HCT116 (cell line): ENCODE results near the gene APBA2. TPM values are rescaled to one million over a fixed set of nuclear protein-coding genes. Genes with fewer than 3 reads are reported as not detected.

Experiments used
- ATAC-seq: fragments of 200-7000 bp; cut with Tn5 transposase; 2 replicates; pipeline ENCODE4 v1.9.1; 2020; ENCODE audit warnings: mild to moderate bottlenecking, moderate library complexity
- BruUV-seq: library from RNA; stranded (reverse); fragments of 400-500 nt; replicated peaks from 2 replicates; lab custom pipeline; 2021; lab: Mats Ljungman, UMichigan
- CTCF ChIA-PET: fragments of 300-600 bp; sonication (Branson Sonifier 250); formaldehyde crosslinking; loops from one replicate; lab custom pipeline; 2021; ENCODE audit warnings: antibody characterized with exemption; lab: Charles Lee
- POLR2A ChIA-PET: fragments of 300-600, 350-600 bp; sonication (Branson Sonifier 250); formaldehyde crosslinking; loops from one replicate; lab custom pipeline; 2021; ENCODE audit warnings: antibody characterized with exemption; lab: Charles Lee
- RAD21 ChIA-PET, 2 experiments: fragments of 300-600 bp; sonication (Branson Sonifier 250); formaldehyde crosslinking; loops; one replicate each; lab custom pipeline; 2023; ENCODE audit warnings: low total read pairs in 2 of 2; ENCODE audit not compliant: uncharacterized antibody in 2 of 2, unreplicated experiment in 2 of 2, low non-redundant PET in 1 of 2; lab: Charles Lee
- DNase-seq: peaks from one replicate; pipeline ENCODE4 v3.0.0-alpha.2; 2010; ENCODE audit warnings: low read depth, low spot score
- H2AFZ ChIP-seq: fragments of 200-600 bp; shearing (Covaris generic), sonication (generic); 2 replicates; pipeline ENCODE4 v1.6.1; 2017; ENCODE audit warnings: low read depth, mixed run types, mixed read lengths, antibody characterized with exemption, low read length; ENCODE audit not compliant: poor library complexity, severe bottlenecking
- H3K27ac ChIP-seq: 2 replicates; pipeline ENCODE4 v1.5.1; 2012; ENCODE audit warnings: low read depth, low read length
- H3K27me3 ChIP-seq: fragments of 200-600 bp; sonication (generic); 2 replicates; pipeline ENCODE4 v1.6.1; 2016; ENCODE audit warnings: mixed run types, low read length, mixed read lengths; ENCODE audit not compliant: insufficient read depth
- H3K36me3 ChIP-seq, 2 experiments: fragments of 200-500 bp in 1 of 2; fragments of 200-600 bp in 1 of 2; sonication (Bioruptor generic) in 1 of 2; sonication (generic) in 1 of 2; 2 replicates each; pipeline versions ENCODE4 v1.5.1 to v1.6.1; 2014 to 2016; ENCODE audit warnings: low read length in 2 of 2, inconsistent platforms in 1 of 2, mixed read lengths in 1 of 2, mixed run types in 1 of 2; ENCODE audit not compliant: insufficient read depth in 2 of 2, control insufficient read depth in 1 of 2
- H3K4me1 ChIP-seq, 2 experiments: fragments of 200-600 bp in 1 of 2; sonication (generic) in 1 of 2; 2 replicates each; pipeline versions ENCODE4 v1.5.1 to v1.6.1; 2012 to 2017; ENCODE audit warnings: low read length in 2 of 2, inconsistent platforms in 1 of 2, mild to moderate bottlenecking in 1 of 2, mixed read lengths in 1 of 2, mixed run types in 1 of 2, moderate library complexity in 1 of 2; ENCODE audit not compliant: insufficient read depth in 2 of 2, control insufficient read depth in 1 of 2
- H3K4me2 ChIP-seq: fragments of 200-600 bp; sonication (generic); 2 replicates; pipeline ENCODE4 v1.6.1; 2017; ENCODE audit warnings: mixed run types, low read length, mixed read lengths
- H3K4me3 ChIP-seq, 2 experiments: fragments of 200-600 bp in 1 of 2; sonication (generic) in 1 of 2; replicated peaks in 1 of 2; 2 replicates each; pipeline ENCODE4 v1.5.1; 2011 to 2016; ENCODE audit warnings: low read length in 2 of 2, control low read depth in 1 of 2, low read depth in 1 of 2, mild to moderate bottlenecking in 1 of 2, mixed read lengths in 1 of 2, mixed run types in 1 of 2
- H3K79me2 ChIP-seq: fragments of 200-600 bp; sonication (generic); 2 replicates; pipeline ENCODE4 v1.6.1; 2017; ENCODE audit warnings: mild to moderate bottlenecking, mixed run types, low read length, moderate library complexity, mixed read lengths; ENCODE audit not compliant: insufficient read depth
- H3K9ac ChIP-seq: fragments of 200-600 bp; sonication (generic); 2 replicates; pipeline ENCODE4 v1.6.1; 2016; ENCODE audit warnings: low read length, mixed read lengths
- H3K9me2 ChIP-seq: fragments of 200-600 bp; sonication (generic), shearing (Covaris generic); 2 replicates; pipeline ENCODE4 v1.6.1; 2017; ENCODE audit warnings: mixed run types, mild to moderate bottlenecking, moderate library complexity; ENCODE audit not compliant: insufficient read depth
- H3K9me3 ChIP-seq, 2 experiments: fragments of 200-500 bp in 1 of 2; fragments of 200-600 bp in 1 of 2; sonication (Bioruptor generic) in 1 of 2; sonication (generic) in 1 of 2; 2 replicates each; pipeline ENCODE4 v1.6.1; 2014 to 2017; ENCODE audit warnings: low read length in 2 of 2, mixed read lengths in 2 of 2, inconsistent platforms in 1 of 2, low read depth in 1 of 2, mild to moderate bottlenecking in 1 of 2, mixed run types in 1 of 2, moderate library complexity in 1 of 2; ENCODE audit not compliant: control insufficient read depth in 1 of 2, insufficient read depth in 1 of 2
- H4K20me1 ChIP-seq: fragments of 200-600 bp; sonication (generic), shearing (Covaris generic); 2 replicates; pipeline ENCODE4 v1.6.1; 2017; ENCODE audit warnings: mixed run types, mild to moderate bottlenecking, moderate library complexity; ENCODE audit not compliant: insufficient read depth
- CBX3 ChIP-seq: IDR thresholded peaks from 2 replicates; pipeline ENCODE4 v1.6.1; 2012; ENCODE audit warnings: low read depth
- CEBPB ChIP-seq: IDR thresholded peaks from 2 replicates; pipeline ENCODE4 v1.6.1; 2012; ENCODE audit warnings: low read depth
- EGR1 ChIP-seq: IDR thresholded peaks from 2 replicates; pipeline ENCODE4 v1.6.1; 2012; ENCODE audit warnings: low read depth
- EZH2 ChIP-seq: fragments of 200-600 bp; sonication (generic); IDR thresholded peaks from 2 replicates; pipeline ENCODE4 v1.6.1; 2017; ENCODE audit warnings: antibody characterized with exemption, mixed run types
- POLR2A ChIP-seq: IDR thresholded peaks from 2 replicates; pipeline ENCODE4 v1.7.0; 2011; ENCODE audit warnings: borderline replicate concordance; ENCODE audit not compliant: insufficient read depth, insufficient read length; ENCODE audit errors: extremely low read depth
- REST ChIP-seq: IDR thresholded peaks from 2 replicates; pipeline ENCODE4 v1.6.1; 2012; ENCODE audit warnings: low read depth
- SP1 ChIP-seq: IDR thresholded peaks from 2 replicates; pipeline ENCODE4 v1.6.1; 2012; ENCODE audit warnings: low read depth
- SRF ChIP-seq: IDR thresholded peaks from 2 replicates; pipeline ENCODE4 v1.6.1; 2012; ENCODE audit warnings: low read depth
- YY1 ChIP-seq: IDR thresholded peaks from 2 replicates; pipeline ENCODE4 v1.6.1; 2011; ENCODE audit warnings: low read length, low read depth, moderate library complexity, mild to moderate bottlenecking; ENCODE audit not compliant: insufficient replicate concordance; ENCODE audit errors: extremely low read depth
- ZFX ChIP-seq: fragments of 450-650 bp; IDR thresholded peaks from 2 replicates; pipeline ENCODE4 v1.6.1; 2017
- ZNF274 ChIP-seq: fragments of 200-500 bp; sonication (Bioruptor generic); IDR thresholded peaks from 2 replicates; pipeline ENCODE4 v1.6.1; 2014; ENCODE audit warnings: mild to moderate bottlenecking, low read depth, low read length, inconsistent platforms
- intact Hi-C: fragments of 100-400 bp; cut with micrococcal nuclease; formaldehyde crosslinking; loops from 2 replicates; pipeline ENCODE4 v1.10.0; 2022
- total RNA-seq: library from RNA; stranded (reverse); gene quantifications from one replicate; pipeline ENCODE4 v1.2.1, GENCODE V29; 2021; ENCODE audit not compliant: unreplicated experiment
- TF ChIP-seq, protein P1 (sequence below): IDR thresholded peaks from 2 replicates; pipeline ENCODE4 v1.6.1; 2012
- TF ChIP-seq, protein P2 (sequence below): IDR thresholded peaks from 2 replicates; pipeline ENCODE4 v1.6.1; 2011; ENCODE audit warnings: mild to moderate bottlenecking, low read length, moderate library complexity; ENCODE audit not compliant: insufficient replicate concordance; ENCODE audit errors: extremely low read depth
- TF ChIP-seq, protein P3 (sequence below): IDR thresholded peaks from 2 replicates; pipeline ENCODE4 v1.6.1; 2012

The APBA2 gene
- total RNA-seq, 1 experiment from 2014 or later, result 0.47 TPM

- ChIA-PET POLR2A (no interaction called here), CTCF (no interaction called here), RAD21 (no interaction called here)
- Histone ChIP-seq H3K4me2 (no peak overlapping the region), H3K4me1 (peaks cover 12 to 20% of the 10 kb centered on the region in 2 experiments), H3K79me2 (no peaks in the 10 kb centered on the region), H2AFZ (no peak overlapping the region), H4K20me1 (no peaks in the 10 kb centered on the region), H3K9me3 (no peaks in the 10 kb centered on the region), H3K36me3 (no peaks in the 10 kb centered on the region), H3K4me3 (no peak overlapping the region), H3K27ac (no peak overlapping the region), H3K27me3 (no peaks in the 10 kb centered on the region), H3K9ac (no peak overlapping the region), H3K9me2 (no peaks in the 10 kb centered on the region)
- intact Hi-C loops, result no loop called here
- DNase-seq, result no peak
- ATAC-seq, result no peak
- TF ChIP-seq EZH2, result no peak
- TF ChIP-seq, protein P1, sequence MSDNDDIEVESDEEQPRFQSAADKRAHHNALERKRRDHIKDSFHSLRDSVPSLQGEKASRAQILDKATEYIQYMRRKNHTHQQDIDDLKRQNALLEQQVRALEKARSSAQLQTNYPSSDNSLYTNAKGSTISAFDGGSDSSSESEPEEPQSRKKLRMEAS, result no peak
- no peak for TF ChIP-seq CBX3
- no peak for TF ChIP-seq CEBPB
- TF ChIP-seq REST, result no peak
- no peak for TF ChIP-seq POLR2A
- TF ChIP-seq SRF, result no peak
- no TSS peak for BruUV-seq
Measured at GRCh38 chr15:29014493-29014892, 128.7 kb downstream of the APBA2 start.

- TF ChIP-seq, protein P1, result no peak
- TF ChIP-seq YY1 (no peak), EGR1 (no peak), SP1 (no peak), ZNF274 (no peak), ZFX (no peak)
- TF ChIP-seq, protein P2, sequence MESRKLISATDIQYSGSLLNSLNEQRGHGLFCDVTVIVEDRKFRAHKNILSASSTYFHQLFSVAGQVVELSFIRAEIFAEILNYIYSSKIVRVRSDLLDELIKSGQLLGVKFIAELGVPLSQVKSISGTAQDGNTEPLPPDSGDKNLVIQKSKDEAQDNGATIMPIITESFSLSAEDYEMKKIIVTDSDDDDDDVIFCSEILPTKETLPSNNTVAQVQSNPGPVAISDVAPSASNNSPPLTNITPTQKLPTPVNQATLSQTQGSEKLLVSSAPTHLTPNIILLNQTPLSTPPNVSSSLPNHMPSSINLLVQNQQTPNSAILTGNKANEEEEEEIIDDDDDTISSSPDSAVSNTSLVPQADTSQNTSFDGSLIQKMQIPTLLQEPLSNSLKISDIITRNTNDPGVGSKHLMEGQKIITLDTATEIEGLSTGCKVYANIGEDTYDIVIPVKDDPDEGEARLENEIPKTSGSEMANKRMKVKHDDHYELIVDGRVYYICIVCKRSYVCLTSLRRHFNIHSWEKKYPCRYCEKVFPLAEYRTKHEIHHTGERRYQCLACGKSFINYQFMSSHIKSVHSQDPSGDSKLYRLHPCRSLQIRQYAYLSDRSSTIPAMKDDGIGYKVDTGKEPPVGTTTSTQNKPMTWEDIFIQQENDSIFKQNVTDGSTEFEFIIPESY, result no peak
- TF ChIP-seq, protein P3, sequence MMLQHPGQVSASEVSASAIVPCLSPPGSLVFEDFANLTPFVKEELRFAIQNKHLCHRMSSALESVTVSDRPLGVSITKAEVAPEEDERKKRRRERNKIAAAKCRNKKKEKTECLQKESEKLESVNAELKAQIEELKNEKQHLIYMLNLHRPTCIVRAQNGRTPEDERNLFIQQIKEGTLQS, result no peak
- H2AFZ ChIP-seq, result no peak overlapping the region
- H3K4me3 ChIP-seq, result no peak overlapping the region
- H3K36me3 ChIP-seq, result no peaks in the 10 kb centered on the region
- no peaks in the 10 kb centered on the region for H3K79me2 ChIP-seq
- CTCF ChIA-PET, result no interaction called here
- ATAC-seq, result no peak
- no peaks in the 10 kb centered on the region for H3K9me3 ChIP-seq
- H3K9ac ChIP-seq, result no peak overlapping the region
- RAD21 ChIA-PET, result no interaction called here
- H4K20me1 ChIP-seq, result no peaks in the 10 kb centered on the region
- H3K4me1 ChIP-seq, result peaks cover 12 to 20% of the 10 kb centered on the region in 2 experiments
- no peaks in the 10 kb centered on the region for H3K9me2 ChIP-seq
- intact Hi-C loops, result no loop called here
- no peaks in the 10 kb centered on the region for H3K27me3 ChIP-seq
- no peak overlapping the region for H3K4me2 ChIP-seq
- H3K27ac ChIP-seq, result no peak overlapping the region
- POLR2A ChIA-PET, result no interaction called here
- no TSS peak for BruUV-seq
- DNase-seq, result no peak
Measured at GRCh38 chr15:29016518-29016917, 130.7 kb downstream of the APBA2 start.
